HEK293 (cell line): ENCODE measurements around the gene C1orf56.

Experiments
- HOXC10 ChIP-seq: sonication (generic); formaldehyde crosslinking; IDR thresholded peaks from 2 replicates; pipeline ENCODE4 v1.8.1; 2023; ENCODE audit warnings: mild to moderate bottlenecking, missing genetic modification reagents
- KLF1 ChIP-seq: fragments of 450-650 bp; formaldehyde crosslinking; IDR thresholded peaks from 2 replicates; pipeline ENCODE4 v1.5.1; 2016; ENCODE audit warnings: missing biosample characterization, missing genetic modification characterization
- MZF1 ChIP-seq: fragments of 450-650 bp; formaldehyde crosslinking; IDR thresholded peaks from 2 replicates; pipeline ENCODE4 v1.5.1; 2017; ENCODE audit warnings: missing biosample characterization, missing genetic modification characterization, borderline replicate concordance
- SCRT1 ChIP-seq: fragments of 450-650 bp; formaldehyde crosslinking; IDR thresholded peaks from 2 replicates; pipeline ENCODE4 v1.5.1; 2016; ENCODE audit warnings: missing biosample characterization, missing genetic modification characterization, borderline replicate concordance
- YY1 ChIP-seq: fragments of 450-650 bp; formaldehyde crosslinking; IDR thresholded peaks from 2 replicates; pipeline ENCODE4 v1.5.1; 2018; ENCODE audit warnings: missing biosample characterization, missing genetic modification characterization
- YY2 ChIP-seq: fragments of 450-650 bp; formaldehyde crosslinking; IDR thresholded peaks from 2 replicates; pipeline ENCODE4 v1.5.1; 2016; ENCODE audit warnings: missing biosample characterization, missing genetic modification characterization
- ZBTB21 ChIP-seq: fragments of 450-650 bp; formaldehyde crosslinking; IDR thresholded peaks from 2 replicates; pipeline ENCODE4 v1.5.1; 2017; ENCODE audit warnings: missing biosample characterization, missing genetic modification characterization
- ZBTB44 ChIP-seq: fragments of 450-650 bp; IDR thresholded peaks from 2 replicates; pipeline ENCODE4 v1.5.1; 2018; ENCODE audit warnings: missing biosample characterization, mild to moderate bottlenecking, missing genetic modification characterization
- ZBTB48 ChIP-seq: fragments of 450-650 bp; formaldehyde crosslinking; IDR thresholded peaks from 2 replicates; pipeline ENCODE4 v1.5.1; 2016; ENCODE audit warnings: missing biosample characterization, missing genetic modification characterization
- ZNF10 ChIP-seq: fragments of 450-650 bp; formaldehyde crosslinking; IDR thresholded peaks from 2 replicates; pipeline ENCODE4 v1.5.1; 2017; ENCODE audit warnings: missing biosample characterization, missing genetic modification characterization
- ZNF140 ChIP-seq: fragments of 450-650 bp; formaldehyde crosslinking; IDR thresholded peaks from 2 replicates; pipeline ENCODE4 v1.5.1; 2016; ENCODE audit warnings: missing biosample characterization, missing genetic modification characterization
- ZNF366 ChIP-seq: fragments of 450-650 bp; formaldehyde crosslinking; conservative IDR thresholded peaks from 2 replicates; pipeline ENCODE4 v1.5.1; 2016; ENCODE audit warnings: missing biosample characterization, missing genetic modification characterization
- ZNF394 ChIP-seq: fragments of 450-650 bp; formaldehyde crosslinking; IDR thresholded peaks from 2 replicates; pipeline ENCODE4 v1.5.1; 2016; ENCODE audit warnings: missing biosample characterization, missing genetic modification characterization, mild to moderate bottlenecking, moderate library complexity, borderline replicate concordance
- ZNF558 ChIP-seq: fragments of 450-650 bp; formaldehyde crosslinking; IDR thresholded peaks from 2 replicates; pipeline ENCODE4 v1.5.1; 2016; ENCODE audit warnings: missing biosample characterization, missing genetic modification characterization
- ZNF629 ChIP-seq: fragments of 450-650 bp; formaldehyde crosslinking; IDR thresholded peaks from 2 replicates; pipeline ENCODE4 v1.5.1; 2017; ENCODE audit warnings: missing biosample characterization, missing genetic modification characterization
- ZNF76 ChIP-seq: fragments of 450-650 bp; formaldehyde crosslinking; IDR thresholded peaks from 2 replicates; pipeline ENCODE4; 2016; ENCODE audit warnings: low read depth, missing biosample characterization, missing genetic modification characterization, borderline replicate concordance
- ZNF777 ChIP-seq: fragments of 450-650 bp; formaldehyde crosslinking; IDR thresholded peaks from 2 replicates; pipeline ENCODE4 v1.5.1; 2017; ENCODE audit warnings: missing biosample characterization, missing genetic modification characterization, borderline replicate concordance
- ZNF785 ChIP-seq: fragments of 450-650 bp; formaldehyde crosslinking; IDR thresholded peaks from 2 replicates; pipeline ENCODE4 v1.5.1; 2016; ENCODE audit warnings: missing biosample characterization, missing genetic modification characterization
- ZSCAN18 ChIP-seq: fragments of 450-650 bp; formaldehyde crosslinking; IDR thresholded peaks from 2 replicates; pipeline ENCODE4 v1.5.1; 2016; ENCODE audit warnings: missing biosample characterization, missing genetic modification characterization
- TF ChIP-seq, protein P1 (sequence below): fragments of 450-650 bp; formaldehyde crosslinking; IDR thresholded peaks from 2 replicates; pipeline ENCODE4 v1.5.1; 2016; ENCODE audit warnings: missing biosample characterization, missing genetic modification characterization
- TF ChIP-seq, protein P2 (sequence below): fragments of 450-650 bp; formaldehyde crosslinking; IDR thresholded peaks from 2 replicates; pipeline ENCODE4 v1.5.1; 2016; ENCODE audit warnings: missing biosample characterization, missing genetic modification characterization

Gene C1orf56

DNA sequence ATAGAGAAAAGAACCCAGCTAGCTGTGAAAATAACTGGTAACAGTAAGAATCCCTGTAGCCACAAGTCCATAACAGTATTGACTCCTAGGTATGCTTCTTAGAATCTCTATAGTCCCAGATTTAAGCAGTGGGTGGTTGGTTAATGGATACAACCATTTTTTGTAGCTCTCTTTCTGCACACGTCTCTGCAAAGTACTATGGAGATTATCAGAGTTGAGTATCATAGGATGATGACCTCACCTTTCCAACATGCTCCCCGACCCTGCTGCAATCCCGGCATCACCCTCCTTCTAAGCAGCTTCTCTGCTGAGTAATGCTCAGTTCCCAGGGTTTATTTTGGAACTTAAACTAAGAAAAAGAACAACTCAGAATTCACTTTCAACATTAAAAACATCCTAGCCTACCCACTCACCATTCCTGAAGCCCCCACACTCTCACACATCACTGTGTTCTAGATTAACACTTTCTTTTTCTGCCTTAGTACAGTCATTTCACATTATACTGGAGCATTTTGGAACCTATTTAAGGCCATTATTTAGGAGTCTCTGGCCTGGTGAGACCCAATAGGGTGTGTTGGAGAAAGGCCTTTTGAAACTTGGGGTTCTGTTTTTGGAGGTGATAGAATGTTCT lies 15.3 kb downstream of the C1orf56 start (continued):
- TF ChIP-seq ZBTB44 (tag by site-specific recombination) (no peak), ZNF558 (tag by site-specific recombination) (peak; percentile 23; the same call in 1 of the 2 replicates), ZBTB21 (tag by site-specific recombination) (no peak), SCRT1 (tag by site-specific recombination) (no peak), KLF1 (no peak), YY2 (no peak), ZNF366 (tag by site-specific recombination) (peak; percentile 49; the same call in 1 of the 2 replicates), MZF1 (tag by site-specific recombination) (no peak), YY1 (tag by site-specific recombination) (no peak; the same call in 1 of the 2 replicates), ZNF76 (peak; percentile 39; the same call in 1 of the 2 replicates), ZNF629 (tag by site-specific recombination) (peak; percentile 70; the same call in 1 of the 2 replicates), ZNF140 (tag by site-specific recombination) (no peak), ZSCAN18 (tag by site-specific recombination) (no peak), ZNF777 (tag by site-specific recombination) (no peak), ZNF785 (tag by site-specific recombination) (no peak), ZBTB48 (tag by site-specific recombination) (peak; percentile 46; the same call in 1 of the 2 replicates), HOXC10 (CRISPR knock-in tag) (no peak), ZNF394 (tag by site-specific recombination) (peak; percentile 61; the same call in 1 of the 2 replicates), ZNF10 (peak; percentile 64; the same call in 1 of the 2 replicates)
- TF ChIP-seq, protein P1, sequence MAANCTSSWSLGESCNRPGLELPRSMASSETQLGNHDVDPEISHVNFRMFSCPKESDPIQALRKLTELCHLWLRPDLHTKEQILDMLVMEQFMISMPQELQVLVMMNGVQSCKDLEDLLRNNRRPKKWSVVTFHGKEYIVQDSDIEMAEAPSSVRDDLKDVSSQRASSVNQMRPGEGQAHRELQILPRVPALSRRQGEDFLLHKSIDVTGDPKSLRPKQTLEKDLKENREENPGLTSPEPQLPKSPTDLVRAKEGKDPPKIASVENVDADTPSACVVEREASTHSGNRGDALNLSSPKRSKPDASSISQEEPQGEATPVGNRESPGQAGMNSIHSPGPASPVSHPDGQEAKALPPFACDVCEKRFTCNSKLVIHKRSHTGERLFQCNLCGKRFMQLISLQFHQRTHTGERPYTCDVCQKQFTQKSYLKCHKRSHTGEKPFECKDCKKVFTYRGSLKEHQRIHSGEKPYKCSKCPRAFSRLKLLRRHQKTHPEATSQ: no peak
- TF ChIP-seq, protein P2, sequence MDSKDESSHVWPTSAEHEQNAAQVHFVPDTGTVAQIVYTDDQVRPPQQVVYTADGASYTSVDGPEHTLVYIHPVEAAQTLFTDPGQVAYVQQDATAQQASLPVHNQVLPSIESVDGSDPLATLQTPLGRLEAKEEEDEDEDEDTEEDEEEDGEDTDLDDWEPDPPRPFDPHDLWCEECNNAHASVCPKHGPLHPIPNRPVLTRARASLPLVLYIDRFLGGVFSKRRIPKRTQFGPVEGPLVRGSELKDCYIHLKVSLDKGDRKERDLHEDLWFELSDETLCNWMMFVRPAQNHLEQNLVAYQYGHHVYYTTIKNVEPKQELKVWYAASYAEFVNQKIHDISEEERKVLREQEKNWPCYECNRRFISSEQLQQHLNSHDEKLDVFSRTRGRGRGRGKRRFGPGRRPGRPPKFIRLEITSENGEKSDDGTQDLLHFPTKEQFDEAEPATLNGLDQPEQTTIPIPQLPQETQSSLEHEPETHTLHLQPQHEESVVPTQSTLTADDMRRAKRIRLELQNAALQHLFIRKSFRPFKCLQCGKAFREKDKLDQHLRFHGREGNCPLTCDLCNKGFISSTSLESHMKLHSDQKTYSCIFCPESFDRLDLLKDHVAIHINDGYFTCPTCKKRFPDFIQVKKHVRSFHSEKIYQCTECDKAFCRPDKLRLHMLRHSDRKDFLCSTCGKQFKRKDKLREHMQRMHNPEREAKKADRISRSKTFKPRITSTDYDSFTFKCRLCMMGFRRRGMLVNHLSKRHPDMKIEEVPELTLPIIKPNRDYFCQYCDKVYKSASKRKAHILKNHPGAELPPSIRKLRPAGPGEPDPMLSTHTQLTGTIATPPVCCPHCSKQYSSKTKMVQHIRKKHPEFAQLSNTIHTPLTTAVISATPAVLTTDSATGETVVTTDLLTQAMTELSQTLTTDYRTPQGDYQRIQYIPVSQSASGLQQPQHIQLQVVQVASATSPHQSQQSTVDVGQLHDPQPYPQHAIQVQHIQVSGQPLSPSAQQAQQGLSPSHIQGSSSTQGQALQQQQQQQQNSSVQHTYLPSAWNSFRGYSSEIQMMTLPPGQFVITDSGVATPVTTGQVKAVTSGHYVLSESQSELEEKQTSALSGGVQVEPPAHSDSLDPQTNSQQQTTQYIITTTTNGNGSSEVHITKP (tag by site-specific recombination): peak; percentile 59
